NCI-H1048 (cell line): ENCODE data around the gene BOLA3.
"Not testable (repeated sequence)": the region's sequence is repeated elsewhere in the genome, so short reads cannot be mapped to it uniquely, and the experiment has no call there.

Experiments used
- DNase-seq: peaks from one replicate; lab custom pipeline; 2025; lab: John Stamatoyannopoulos, UW

The BOLA3 gene

DNA sequence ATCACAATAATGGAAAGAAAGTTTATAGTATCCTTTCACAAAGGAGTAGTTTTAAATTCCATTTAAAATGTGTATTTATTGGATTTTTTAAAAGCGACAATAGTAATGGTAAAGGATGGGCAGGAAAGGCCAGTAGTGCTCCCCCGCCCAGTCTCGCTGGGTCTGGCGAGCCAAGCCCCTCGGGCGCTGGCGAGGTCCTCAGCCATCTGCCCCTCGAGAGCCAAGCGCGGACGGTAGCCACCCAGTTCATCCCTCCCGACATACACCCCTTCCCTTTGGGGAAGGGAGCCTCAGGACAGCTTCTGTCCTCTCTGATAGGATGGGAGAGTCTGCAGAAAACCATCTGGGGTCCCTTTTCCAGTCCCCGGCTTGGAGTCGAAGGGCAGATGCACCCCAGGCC lies 45.2 kb downstream of the BOLA3 start:
- no peak for DNase-seq

DNA sequence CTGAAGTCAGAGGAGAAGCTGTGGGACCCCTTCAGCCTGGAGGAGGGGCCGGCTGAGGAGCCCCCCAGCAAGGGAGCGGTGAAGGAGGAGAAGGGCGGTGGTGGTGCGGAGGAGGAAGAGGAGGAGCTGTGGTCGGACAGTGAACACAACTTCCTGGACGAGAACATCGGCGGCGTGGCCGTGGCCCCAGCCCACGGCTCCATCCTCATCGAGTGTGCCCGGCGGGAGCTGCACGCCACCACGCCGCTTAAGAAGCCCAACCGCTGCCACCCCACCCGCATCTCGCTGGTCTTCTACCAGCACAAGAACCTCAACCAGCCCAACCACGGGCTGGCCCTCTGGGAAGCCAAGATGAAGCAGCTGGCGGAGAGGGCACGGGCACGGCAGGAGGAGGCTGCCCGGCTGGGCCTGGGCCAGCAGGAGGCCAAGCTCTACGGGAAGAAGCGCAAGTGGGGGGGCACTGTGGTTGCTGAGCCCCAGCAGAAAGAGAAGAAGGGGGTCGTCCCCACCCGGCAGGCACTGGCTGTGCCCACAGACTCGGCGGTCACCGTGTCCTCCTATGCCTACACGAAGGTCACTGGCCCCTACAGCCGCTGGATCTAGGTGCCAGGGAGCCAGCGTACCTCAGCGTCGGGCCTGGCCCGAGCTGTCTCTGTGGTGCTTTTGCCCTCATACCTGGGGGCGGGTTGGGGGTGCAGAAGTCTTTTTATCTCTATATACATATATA lies 46.0 kb downstream of the BOLA3 start:
- DNase-seq = no peak

DNA sequence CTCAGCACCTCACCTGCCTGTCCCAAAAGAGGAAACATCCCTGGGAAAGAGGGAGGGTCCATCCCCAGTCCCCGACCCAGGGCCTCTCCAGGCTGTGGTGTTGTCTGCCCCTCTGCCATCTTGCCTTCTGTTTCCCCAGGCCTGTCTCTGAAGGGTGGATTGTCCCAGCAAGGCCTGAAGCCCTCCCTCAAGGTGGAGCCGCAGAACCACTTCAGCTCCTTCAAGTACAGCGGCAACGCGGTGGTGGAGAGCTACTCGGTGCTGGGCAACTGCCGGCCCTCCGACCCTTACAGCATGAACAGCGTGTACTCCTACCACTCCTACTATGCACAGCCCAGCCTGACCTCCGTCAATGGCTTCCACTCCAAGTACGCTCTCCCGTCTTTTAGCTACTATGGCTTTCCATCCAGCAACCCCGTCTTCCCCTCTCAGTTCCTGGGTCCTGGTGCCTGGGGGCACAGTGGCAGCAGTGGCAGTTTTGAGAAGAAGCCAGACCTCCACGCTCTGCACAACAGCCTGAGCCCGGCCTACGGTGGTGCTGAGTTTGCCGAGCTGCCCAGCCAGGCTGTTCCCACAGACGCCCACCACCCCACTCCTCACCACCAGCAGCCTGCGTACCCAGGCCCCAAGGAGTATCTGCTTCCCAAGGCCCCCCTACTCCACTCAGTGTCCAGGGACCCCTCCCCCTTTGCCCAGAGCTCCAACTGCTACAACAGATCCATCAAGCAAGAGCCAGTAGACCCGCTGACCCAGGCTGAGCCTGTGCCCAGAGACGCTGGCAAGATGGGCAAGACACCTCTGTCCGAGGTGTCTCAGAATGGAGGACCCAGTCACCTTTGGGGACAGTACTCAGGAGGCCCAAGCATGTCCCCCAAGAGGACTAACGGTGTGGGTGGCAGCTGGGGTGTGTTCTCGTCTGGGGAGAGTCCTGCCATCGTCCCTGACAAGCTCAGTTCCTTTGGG lies 47.2 kb downstream of the BOLA3 start:
- no peak for DNase-seq

DNA sequence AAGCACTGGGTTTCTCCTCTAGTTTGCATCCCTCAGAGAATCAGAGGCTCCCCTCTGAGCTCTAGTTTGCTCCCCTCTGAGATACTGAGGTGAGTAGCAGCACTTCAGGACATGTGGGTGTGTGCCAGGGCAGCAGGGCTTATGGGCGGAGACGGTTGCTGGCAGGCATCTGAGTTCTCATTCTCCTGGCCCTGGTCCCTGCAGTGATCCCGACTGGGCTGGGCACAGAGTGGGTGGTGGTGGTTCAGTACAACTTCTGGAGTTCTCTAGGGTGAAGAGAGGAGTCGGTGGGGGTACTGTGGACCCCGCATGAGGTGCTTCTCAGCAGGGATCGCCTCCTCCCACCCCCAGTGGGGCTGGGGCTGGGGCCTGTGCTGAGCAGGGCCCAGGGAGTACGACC lies 47.9 kb downstream of the BOLA3 start:
- DNase-seq = no peak

DNA sequence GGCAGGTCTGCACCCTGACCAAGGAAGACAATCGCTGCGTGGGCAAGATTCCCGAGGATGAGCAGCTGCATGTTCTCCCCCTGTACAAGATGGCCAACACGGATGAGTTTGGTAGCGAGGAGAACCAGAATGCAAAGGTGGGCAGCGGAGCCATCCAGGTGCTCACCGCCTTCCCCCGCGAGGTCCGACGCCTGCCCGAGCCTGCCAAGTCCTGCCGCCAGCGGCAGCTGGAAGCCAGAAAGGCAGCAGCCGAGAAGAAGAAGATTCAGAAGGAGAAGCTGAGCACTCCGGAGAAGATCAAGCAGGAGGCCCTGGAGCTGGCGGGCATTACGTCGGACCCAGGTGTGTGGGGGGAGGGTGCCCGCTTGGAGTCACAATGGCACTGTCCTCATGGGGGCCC lies 48.4 kb downstream of the BOLA3 start:
- DNase-seq = no peak

DNA sequence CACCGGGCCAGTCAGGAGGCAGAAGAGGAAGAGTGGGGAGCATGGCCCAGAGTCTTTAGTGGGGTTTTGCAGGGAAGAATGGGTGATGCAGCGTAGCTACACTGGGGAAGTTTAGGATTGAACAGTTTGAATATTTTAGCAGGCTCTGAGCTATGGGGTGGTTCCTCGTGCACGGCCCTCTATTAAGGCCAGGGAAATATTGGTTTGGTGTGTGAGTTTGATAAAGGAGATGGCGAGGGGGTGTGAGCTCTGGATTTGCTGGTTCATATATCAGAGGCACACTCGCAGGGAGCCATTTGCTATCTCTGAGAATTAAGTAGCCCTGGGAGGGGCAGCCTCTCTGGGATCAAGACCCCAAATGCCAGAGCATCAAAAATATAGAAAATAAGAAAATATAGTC lies 50.1 kb downstream of the BOLA3 start:
- DNase-seq = no peak

DNA sequence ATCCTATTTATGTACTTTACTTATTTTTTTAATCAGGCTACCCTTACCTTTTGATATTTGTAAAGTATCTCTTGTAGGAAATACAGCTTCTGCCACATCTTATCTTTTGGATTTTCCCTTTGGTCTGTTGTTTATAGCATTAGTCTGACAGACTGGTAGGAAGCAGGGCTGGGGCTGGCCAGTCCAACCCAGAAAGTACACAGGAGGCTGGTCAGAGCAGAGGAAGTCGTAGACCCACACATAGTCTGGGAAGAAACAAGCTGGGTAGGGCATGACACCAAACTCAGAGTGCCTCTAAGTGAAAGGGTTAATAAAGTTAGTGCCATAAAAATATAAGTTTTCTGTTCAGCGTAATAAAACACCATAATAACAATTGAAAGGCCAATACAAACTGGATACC lies 51.7 kb downstream of the BOLA3 start:
- DNase-seq = no peak

DNA sequence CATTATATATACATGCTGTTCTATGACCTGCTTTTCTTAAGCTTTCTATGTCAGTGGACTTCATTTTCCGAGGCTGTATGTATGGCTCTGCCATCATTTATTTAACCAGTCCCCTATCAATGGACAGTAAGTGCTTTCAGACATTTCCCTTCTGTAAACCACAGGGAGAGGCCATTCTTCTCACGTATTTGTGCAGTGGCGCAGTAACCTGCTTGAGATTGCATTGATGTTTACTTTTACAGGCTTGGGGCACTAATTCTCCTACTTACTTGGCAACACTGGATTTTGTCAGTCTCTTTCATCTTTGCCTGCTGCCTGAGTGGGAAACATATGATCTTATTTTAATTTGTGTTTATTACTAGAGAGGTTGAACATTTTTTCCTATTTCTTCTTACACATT lies 52.1 kb downstream of the BOLA3 start:
- no peak for DNase-seq

DNA sequence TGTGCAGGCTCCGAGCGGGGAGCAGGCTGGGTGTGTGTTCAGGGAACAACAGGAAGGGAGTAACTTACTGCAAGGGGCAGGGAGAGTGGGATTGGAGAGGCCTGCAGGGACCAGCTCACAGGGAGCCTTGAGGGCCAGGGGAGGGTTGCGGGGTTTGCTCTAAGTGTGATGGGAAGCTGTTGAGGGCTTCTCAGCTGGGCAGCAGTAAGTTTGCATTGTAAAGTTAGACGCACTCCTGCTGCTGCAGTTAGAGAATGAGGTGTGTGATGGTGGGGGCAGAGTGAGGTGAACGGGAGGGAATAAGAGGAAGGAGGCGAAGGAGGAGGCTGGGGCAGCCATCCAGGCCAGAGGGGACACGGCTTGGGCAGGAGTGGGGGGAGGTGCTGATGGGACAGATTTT lies 53.4 kb downstream of the BOLA3 start:
- no peak for DNase-seq

DNA sequence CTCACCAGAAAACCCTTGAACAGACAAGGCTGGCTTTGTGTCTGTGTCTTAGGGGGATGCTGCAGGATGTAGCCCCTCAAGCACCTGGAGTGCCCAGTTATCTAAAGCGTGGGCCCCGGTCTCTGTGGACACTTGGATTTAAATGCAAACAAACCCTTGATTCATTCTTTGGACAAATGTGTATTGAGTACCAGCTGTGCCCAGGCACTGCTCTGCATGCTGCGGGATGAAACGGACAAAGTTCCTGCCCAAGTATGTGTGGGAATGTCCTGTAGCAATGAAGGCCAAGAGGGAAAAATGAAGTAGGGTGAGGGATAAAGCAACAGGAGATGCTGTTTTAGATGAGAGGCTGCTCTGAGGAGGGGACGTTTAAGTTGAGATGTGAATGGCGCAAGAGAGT lies 53.9 kb downstream of the BOLA3 start:
- DNase-seq = no peak

DNA sequence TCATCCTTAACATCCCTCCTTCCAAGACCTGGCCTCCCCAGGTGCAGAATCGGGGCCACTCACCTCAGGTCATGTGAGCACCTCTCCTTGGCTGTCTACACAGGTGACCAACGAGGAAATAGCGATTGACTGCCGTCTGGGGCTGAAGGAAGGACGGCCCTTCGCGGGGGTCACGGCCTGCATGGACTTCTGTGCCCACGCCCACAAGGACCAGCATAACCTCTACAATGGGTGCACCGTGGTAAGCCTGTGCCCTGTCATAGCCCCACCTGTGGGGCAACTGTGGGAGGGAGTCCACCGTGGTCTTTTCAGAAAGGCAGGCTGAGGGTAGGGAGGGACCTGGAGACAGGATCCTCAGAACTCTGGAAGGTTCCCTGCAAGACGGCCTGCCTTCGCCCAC lies 54.3 kb downstream of the BOLA3 start:
- no peak for DNase-seq

DNA sequence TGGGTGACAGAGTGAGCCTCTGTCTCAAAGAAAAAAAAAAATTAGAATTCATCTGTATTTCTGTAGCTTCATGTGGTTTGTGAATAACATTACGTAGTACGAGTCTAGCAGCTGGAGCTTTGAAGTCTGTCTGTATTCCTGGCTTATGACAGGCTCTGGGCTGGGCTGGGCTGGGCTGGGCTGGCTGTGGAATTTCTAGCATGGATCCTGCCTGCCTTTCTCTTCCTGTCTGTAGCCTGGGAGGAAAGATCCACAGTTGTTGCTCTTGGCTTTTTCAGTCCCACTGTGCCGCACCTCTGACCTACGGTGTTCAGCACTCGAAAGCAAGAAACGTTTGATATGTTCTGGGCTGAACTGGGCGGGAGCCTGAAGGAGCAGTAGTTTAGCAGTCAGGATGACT lies 55.4 kb downstream of the BOLA3 start:
- no peak for DNase-seq

DNA sequence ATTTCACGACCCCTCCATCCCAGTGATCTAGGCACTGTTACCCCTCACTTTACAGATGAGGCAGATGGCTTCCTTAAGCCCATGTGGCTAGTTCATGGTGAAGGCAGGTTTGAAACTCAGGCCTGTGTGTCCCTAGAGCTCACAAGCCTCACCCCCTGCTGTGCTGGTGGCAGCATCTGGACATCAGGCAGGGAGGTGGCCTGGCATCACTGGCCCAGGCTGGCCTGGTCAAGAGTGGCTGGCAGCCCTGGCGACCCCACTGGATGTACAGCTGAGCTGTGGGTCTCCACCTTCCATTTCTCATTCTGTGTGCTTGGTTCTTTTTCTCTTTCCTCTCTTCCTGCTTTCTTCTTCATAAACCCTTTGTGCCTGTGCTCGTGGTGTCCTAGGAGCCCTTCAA lies 56.3 kb downstream of the BOLA3 start:
- no peak for DNase-seq

DNA sequence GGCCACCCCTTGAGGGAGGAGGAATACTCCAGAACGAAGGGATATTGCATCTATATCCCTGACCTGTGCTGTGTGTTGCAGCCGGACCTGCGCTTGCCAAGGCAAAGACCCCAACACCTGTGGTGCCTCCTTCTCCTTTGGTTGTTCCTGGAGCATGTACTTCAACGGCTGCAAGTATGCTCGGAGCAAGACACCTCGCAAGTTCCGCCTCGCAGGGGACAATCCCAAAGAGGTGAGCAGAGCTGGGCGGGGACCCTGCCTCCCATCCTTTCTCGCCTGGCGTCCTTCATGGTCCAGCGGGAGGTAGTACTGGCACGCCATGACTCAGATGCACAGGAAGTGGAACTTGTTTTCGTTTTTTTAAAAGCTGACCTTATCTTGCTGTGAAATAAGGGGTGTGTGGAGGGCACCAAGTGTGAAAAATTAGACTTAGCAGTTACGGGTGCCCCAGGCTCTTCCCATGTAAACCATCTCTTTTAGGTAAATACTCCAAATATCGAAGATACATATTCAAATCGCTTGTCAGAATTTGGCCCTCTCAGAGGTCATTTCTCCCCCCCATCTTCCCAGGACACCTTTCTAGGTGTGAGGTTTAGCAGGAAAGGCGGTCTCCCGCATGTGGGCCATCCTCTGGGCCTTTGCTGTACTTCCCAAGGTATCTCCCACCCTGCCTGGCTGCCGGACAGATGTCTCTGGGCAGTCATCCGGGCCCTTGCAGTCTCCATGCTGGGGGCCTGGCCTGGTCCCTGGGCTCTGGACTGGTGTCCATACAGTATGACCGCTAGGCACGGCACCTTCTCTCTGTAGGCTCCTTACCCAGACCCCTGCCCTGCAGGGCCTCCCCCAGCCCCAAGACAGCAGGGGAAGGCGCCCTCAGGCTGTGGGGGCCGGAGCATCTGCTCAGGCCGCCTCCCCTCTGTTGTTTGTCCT lies 57.6 kb downstream of the BOLA3 start:
- DNase-seq = no peak

DNA sequence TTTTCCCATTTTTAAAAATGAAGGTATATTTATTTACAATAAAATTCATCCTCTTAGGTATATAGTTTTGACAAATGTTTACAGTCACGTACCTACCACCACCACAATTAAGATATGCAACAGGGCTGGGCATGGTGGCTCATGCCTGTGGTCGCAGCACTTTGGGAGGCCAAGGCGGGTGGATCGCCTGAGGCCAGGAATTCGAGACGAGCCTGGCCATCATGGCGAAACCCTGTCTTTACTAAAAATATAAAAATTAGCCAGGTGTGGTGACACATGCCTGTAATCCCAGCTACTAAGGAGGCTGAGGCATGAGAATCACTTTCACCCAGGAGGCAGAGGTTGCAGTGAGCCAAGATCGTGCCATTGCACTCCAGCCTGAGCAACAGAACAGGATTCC lies 59.0 kb downstream of the BOLA3 start:
- DNase-seq = not testable (repeated sequence)

DNA sequence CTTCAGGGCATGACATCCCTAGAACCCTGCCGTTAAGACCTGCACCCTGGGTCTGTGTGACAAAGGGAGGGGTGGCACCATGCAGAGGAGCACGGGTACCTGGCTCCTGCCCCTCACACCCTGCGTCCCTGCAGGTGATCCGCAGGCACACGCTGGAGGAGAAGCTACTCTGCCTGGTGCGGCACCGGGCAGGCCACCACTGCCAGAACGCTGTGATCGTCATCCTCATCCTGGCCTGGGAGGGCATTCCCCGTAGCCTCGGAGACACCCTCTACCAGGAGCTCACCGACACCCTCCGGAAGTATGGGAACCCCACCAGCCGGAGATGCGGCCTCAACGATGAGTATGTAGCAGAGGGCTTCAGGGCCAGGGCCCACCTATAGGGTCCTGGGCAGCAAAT lies 60.0 kb downstream of the BOLA3 start:
- no peak for DNase-seq

DNA sequence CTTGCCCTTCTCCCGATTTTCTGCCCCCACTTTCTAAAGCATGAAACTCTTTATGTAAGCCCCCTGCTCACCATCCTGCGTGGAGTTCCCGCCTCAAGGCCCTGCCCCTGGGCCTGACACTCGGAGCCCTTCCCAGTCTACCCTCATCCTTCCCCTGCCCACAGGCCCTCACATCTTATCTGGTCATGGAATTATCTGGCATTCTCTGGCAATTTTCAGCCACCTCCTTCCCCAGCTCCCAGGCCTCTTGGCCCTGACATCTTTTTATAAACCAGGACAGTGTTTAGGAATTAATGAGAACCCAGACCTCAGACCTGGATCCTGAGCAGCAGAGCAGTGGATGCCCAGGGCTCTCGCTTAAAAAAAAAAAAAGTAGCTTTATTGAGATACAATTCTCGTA lies 61.7 kb downstream of the BOLA3 start:
- no peak for DNase-seq
